GM21447 (cell line): Measurements from ENCODE around the gene DNAH5.

Experiments
- ATAC-seq: cut with Tn5 transposase; IDR thresholded peaks from one replicate; pipeline ENCODE4 v1.9.1; 2021; ENCODE audit not compliant: unreplicated experiment

DNAH5 gene

GRCh38 chr5:13708906-13709305, 235.6 kb downstream of the DNAH5 start:
- ATAC-seq = no peak

DNA sequence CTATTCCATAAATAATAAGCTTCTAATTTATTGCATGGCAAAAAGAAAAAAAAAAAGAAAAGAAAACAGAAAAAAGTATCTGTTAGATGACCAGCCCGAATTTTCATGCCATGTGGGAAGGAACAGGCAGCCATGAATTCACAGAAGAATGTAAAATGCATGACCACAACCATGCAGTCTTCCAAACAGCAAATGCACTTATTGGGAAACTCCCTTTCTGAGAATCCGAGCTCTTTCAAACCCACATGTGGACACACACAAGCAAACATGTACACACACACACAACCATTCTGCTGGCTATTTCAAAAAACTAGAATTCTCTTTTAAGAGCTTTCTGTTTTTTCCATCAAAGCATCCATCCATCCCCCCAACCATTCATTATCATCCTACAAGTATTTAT, 236.1 kb downstream of the DNAH5 start:
- no peak for ATAC-seq

DNA sequence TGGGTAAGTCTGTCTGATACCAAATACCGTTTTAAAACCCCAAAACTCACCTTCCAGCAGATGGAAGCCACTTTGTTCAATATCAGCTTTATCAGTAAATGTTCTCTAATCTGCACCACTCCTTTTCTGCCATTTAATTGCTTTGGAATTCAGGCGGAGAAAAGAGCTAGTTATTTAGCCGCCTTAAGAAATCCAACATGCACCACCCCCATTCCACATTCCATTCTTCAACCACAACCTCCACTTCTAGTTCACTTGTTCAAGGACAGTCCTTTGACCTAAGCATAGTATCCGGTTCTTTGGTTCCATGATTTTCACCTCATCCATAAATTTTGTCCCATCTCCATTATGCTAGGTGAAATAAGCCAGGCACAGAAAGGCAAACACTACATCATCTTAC, 240.1 kb downstream of the DNAH5 start:
- ATAC-seq = no peak

GRCh38 chr5:13700626-13701025, 243.9 kb downstream of the DNAH5 start:
- ATAC-seq = no peak

DNA sequence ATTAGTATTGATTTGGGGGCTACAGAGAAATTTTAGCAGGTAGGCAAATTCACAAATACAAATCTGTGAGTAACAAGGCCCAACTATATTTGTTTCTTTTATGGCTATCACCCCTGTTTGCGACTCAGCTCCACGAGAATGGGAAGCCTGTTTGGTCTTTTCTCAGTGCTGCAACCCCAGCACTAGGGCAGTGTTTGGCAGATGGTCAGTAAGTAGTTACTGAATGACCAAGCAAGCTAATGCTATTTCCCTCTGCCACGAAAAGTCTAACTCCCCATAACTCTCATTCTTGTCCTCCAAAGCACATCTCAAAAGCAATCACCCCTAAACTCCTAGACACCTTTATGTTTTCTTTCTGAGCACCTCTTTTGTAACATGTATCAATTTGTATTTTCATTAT, 245.6 kb downstream of the DNAH5 start:
- no peak for ATAC-seq

GRCh38 chr5:13695076-13695712, 249.3 kb downstream of the DNAH5 start:
- ATAC-seq = no peak

DNA sequence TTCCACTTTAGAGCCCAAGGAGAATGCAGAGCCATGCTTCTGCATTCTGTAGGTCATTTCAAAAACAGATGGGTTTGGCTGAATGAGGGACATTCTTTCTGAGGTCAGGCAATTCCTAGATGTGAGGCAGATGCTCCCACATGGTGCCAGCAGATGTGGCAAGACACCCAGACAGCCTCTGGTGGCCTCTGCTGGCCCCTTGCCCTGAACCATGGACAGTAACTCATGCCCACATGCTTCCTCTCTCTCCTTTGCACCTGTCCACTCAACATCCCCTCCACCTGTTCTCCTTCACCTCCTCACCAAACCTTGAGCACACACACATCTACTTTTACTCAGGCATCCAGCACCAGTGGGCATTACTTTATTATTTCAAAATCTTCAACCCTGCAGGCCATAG, 252.3 kb downstream of the DNAH5 start:
- ATAC-seq = no peak

DNA sequence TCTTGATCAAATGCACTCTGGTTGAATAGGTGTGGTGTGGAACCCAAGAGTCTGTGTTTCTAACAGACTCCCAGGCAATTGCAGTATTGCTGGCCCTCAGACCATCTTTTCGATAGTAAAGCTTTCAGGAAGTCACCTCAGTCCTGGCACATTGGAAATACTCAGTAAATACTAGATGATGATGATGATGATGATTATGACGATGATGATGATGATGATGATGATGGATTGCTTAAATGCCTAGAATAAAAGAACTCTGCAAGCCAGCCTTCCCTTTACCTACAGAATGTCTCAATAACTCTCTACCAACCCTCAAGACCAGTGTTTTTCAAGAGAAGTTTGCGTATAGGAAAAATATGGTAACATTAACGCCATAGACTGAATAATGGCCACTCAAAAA, 268.0 kb downstream of the DNAH5 start:
- ATAC-seq = no peak

DNA sequence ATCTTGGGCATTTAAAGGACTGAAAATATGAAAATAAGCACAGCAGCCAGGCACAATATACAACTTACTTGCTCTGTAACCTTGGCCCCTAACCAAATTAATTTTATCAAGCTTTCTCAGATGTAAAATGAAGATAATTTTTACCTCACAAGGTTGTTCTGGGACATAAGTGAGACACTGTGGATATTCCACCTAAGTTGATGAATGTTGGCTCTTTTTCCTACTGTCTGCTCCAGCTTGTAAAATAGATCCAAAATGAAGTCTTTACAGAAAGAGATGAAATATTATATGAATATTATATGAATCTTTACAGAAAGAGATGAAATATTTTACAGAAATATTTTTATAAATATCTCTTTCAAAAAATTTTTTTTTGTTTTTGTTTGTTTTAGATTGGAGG, 270.1 kb downstream of the DNAH5 start:
- no peak for ATAC-seq

GRCh38 chr5:13673511-13673910, 271.0 kb downstream of the DNAH5 start:
- no peak for ATAC-seq

GRCh38 chr5:13664377-13664776, 280.1 kb downstream of the DNAH5 start:
- no peak for ATAC-seq

- no peak for ATAC-seq
Measured at GRCh38 chr5:13662626-13663025, 281.9 kb downstream of the DNAH5 start.

GRCh38 chr5:13661272-13661671, 283.2 kb downstream of the DNAH5 start:
- no peak for ATAC-seq

- ATAC-seq = no peak
Measured at GRCh38 chr5:13660072-13660471, 284.4 kb downstream of the DNAH5 start.

GRCh38 chr5:13659391-13659790, 285.1 kb downstream of the DNAH5 start:
- no peak for ATAC-seq

GRCh38 chr5:13658761-13659160, 285.7 kb downstream of the DNAH5 start:
- ATAC-seq = no peak

DNA sequence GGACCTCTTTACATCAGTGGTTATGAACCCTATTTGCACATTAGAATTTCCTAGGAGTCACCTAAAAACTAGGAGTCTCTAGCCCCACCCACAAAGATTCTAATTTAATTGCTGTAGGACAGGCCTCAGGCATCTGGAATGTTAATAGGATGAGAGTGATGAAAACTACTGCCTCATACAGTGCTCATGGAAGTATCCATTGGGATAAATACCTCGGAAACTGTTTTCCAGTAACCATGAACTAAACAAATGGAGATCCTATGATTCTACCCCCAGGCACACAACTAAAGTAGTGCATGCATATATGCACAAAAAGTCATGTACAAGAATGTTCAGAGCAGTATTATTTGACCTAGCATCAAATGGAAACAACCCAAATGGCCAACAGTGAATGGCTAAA, 286.3 kb downstream of the DNAH5 start:
- ATAC-seq = no peak

DNA sequence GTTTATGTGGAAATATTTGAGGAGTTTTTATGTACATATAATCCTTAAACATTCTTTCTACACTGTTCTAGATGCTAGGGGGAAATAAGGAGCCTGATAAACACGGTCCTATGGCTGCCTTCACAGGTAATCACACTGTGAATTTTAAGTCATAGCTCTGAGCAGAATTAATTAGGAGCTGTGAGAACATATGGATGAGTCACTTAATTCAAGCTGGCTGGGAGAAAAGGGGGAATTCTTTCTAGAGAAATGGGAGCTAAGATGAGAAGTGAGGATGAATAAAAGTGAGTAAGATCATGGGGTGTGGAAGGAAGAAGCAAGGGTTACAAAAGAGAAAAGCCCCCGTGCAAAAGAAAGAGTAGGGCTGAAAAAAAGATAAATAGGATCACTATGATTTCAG, 290.8 kb downstream of the DNAH5 start:
- ATAC-seq = no peak

GRCh38 chr5:13649656-13650055, 294.8 kb downstream of the DNAH5 start:
- no peak for ATAC-seq

DNA sequence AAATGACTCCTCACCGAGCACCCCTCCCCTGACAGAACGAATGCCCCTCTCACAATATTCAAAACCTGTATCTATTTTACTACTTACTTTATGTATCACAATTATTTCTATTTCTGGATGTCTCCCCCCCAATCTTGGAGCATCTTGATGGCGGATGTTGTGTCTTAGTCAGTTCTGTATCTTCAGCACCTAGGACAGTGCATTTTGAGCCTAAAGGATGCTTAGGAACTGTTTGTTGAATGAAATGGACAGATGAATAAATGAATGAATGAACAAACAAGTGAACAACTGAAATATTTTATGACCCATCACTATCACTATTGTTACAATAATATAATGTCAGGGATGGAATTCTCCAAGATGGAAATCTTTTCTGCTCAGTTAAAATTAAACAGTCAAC, 295.7 kb downstream of the DNAH5 start:
- ATAC-seq = no peak

GRCh38 chr5:13643734-13644133, 300.8 kb downstream of the DNAH5 start:
- ATAC-seq = no peak

DNA sequence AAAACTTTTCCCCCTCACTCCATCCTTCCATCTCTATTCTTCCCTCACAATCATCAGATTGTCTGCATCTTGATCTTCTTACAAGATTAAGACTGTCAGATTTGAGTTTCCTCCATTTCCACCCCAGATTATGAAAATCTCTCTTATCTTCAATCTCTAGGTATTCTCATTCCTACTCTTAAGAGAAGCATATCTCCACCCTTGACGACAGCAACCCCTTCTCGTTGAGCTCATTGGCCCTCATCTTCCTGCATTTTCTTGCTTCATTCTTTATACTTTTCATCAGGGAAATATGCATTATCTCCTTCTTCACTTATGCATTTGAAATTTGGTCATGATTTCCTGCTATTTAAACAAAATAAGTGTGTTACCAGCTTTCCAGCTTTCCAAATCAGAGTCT, 301.3 kb downstream of the DNAH5 start:
- ATAC-seq = no peak
